NCI-H2196 treated with DMSO at 0.1 percent for 48 hours (cell line): ENCODE results near the gene NAT9.

ENCODE experiments used
- DNase-seq: peaks from one replicate; lab custom pipeline; 2025; ENCODE audit not compliant: unreplicated experiment; lab: John Stamatoyannopoulos, UW

The NAT9 gene

GRCh38 chr17:74780443-74781238 lies 4.5 kb upstream of the NAT9 start:
- no peak for DNase-seq

- no peak for DNase-seq
Measured at GRCh38 chr17:74779948-74780400, 3.8 kb upstream of the NAT9 start.

DNA sequence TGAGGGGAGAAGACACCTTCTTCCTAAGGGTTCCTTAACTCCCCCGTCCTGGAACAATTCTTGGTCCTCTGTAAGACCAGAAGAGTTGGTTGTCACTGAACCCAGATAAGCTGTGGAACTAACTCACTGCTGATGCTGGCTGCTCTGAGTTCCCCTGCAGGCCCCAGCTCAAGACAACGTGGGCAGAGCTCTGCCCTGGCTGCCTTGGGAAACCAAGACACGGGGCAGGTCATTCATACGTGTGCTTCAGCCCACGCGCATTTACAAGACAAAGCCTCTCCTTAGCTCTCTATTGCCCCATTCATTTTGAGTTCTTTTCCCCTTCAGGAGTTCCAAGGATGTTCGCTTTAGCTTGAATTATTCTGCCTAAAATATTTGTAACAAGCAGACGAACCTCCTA lies 3.4 kb upstream of the NAT9 start:
- no peak for DNase-seq

- DNase-seq = no peak
Measured at GRCh38 chr17:74778960-74779359, 2.8 kb upstream of the NAT9 start.

DNA sequence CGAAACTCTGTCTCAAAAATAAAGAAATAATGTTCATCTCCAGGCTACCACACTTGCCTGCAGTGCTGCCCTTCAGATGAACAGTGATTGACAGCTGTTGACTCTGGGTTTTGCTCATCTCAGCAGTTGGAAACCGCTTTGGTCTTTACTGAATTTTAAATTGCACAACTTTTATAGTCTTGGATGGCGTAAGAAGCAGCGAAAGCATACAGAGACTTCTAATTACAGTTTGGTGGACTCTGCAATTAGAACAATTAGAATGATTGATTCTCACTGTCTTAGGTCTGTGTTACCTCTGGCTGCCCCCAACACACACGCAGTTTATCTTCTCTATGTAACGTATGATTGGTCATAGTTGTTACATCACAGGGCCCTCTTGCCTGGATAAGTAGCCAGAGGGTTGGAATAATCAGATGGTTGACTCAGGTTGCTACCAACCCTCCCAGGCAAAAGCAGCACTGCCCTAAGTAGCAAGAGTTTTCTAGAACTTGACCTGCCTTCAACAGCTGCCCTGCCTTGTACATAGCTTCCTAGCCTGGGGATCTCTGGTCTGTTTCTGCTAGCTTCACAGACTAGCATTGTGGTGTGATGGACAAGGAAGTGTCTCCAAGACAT lies 1.9 kb upstream of the NAT9 start:
- DNase-seq = no peak

DNA sequence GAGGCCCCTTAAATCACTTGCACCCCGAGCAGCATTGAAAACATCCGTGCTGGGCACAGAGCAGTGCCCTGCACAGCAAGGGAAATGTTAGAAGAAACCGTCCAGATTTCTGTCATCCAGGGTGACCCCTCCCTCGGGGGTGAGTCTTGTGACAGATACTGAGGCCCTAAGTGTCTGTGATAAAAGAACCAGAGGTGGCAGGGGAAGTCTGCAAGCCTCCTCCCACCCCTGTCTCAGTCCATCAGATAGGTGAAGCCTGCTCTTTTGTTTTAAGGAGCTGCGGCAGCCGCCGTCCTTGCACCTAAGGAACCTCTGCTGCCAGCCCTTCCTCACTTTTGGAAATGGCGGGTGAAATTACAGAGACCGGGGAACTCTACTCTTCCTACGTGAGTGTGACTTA lies 845 bp upstream of the NAT9 start:
- DNase-seq = no peak

DNA sequence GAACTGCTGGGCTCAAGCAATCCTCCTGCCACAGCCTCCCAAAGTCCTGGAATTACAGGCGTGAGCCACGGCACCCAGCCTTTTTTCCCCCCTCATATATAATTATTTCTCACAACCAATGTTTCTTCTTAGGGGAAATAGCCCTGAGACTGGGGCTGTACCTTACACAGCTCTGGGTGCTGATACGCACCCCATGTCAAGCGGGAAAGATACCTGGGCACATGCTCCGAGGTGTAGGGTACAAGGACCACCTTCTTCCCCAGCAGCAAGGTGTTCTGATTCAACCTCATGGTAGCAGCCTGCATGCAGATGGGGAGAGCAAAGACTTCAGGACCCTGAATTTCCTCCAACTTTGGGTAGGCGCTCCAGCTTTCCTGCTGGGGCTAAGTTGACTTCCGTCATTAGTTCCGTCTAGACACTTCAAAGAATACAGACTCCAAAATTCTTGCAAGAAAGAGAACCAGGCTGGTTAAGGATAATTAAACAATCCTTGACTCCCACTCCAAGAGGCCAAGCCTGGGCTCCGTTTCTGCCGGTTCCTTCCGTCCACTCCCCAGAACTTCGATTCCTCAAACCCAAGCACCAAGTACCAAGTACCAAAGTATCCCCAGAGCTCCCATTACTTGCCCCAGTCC lies 619 bp downstream of the NAT9 start:
- DNase-seq = no peak

DNA sequence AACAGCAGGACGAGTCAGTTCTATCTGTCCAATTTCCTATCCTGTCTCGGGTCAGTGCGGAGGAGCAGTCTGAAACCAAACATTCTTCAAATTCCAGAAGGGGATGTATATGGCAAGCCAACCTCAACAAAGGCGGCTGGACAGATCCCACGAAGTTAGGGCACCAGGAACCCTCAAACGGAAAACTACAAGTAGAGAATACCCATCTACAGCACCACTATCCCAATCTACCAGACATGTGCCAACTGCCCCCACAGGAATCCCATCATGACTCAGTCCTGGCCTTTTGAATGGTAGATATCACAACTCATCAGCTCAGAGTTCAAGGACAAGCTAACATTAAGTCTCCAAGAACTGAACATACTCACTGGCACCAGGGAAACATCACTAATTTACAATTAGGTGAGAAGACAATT lies 2.3 kb downstream of the NAT9 start:
- DNase-seq = no peak

- no peak for DNase-seq
Measured at GRCh38 chr17:74773414-74773813, 2.7 kb downstream of the NAT9 start.

DNA sequence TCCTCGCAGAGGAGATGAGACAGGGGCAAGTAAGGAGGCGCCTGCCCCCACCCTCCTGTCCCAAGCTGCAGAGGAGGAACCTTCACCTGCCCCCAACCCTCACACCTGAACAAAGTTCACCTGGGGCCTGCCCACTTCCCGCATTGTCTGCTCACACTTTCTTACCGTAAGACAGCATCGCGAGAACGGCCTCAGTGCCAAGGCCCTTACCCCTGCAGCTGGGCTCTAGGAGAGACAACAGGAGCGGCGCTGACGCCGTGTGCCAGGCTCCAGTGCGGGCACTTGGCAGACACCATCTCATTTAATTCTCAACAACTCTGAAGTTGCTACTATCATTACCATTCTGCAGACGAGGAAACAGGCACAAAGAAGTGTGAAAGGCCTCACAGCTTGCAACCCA lies 4.1 kb downstream of the NAT9 start:
- DNase-seq = no peak

- DNase-seq = no peak
Measured at GRCh38 chr17:74771319-74771914, 4.7 kb downstream of the NAT9 start.

DNA sequence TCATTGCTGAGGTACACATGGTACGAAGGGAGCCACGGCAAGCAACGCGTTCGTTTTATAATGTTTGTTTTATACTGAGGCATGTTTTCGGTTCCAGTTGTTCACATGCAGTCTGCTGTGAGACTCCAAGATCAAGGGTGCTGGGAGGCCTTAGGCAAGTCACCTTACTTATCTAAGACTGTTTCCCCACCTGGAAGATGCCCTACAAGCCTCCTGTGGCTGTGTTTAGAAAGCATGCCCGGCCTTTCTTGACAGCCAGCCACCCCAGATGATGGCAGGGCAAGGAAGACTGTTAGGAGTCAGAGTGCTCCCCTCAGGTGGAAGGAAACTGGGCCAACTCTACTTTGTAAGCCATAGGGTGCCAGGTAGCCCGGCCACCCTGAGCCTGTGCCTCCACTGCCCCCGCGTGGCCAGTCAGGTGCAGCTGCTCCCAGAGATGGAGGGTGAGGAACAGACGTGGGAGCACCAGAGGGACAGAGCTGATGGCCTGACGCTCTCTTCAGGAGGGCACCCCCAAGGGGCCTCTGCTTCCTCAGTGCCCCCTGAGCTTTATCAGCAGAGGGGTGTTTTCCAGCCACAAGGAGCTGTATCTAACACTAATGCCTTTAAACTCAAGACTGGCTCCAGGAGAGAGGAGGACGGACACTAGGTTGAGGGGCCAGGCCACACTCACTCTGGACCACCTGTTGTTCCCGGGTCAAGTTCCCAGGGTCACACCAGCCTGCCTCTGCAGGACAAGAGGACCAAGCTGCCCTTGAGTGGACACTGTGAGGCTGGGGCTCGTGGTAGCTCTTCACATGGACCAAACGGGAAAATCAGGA lies 5.4 kb downstream of the NAT9 start:
- DNase-seq = peak; percentile 67

- DNase-seq = no peak
Measured at GRCh38 chr17:74769856-74770497, 6.2 kb downstream of the NAT9 start.

GRCh38 chr17:74769266-74769855 lies 6.8 kb downstream of the NAT9 start:
- no peak for DNase-seq

DNA sequence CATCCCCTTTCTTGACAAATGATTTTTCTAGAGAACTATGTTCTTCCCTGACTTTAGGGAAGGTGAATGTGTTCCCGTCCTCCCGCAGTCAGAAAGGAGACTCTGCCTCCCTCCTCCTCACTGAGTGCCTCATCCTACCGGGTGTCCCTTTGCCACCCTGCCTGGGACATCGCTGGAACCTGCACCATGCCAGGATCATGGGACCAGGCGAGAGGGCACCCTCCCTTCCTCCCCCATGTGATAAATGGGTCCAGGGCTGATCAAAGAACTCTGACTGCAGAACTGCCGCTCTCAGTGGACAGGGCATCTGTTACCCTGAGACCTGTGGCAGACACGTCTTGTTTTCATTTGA lies 7.4 kb downstream of the NAT9 start:
- no peak for DNase-seq

GRCh38 chr17:74768069-74768762 lies 7.9 kb downstream of the NAT9 start:
- peak; percentile 46 for DNase-seq

GRCh38 chr17:74767111-74767516 lies 9.0 kb downstream of the NAT9 start:
- no peak for DNase-seq

DNA sequence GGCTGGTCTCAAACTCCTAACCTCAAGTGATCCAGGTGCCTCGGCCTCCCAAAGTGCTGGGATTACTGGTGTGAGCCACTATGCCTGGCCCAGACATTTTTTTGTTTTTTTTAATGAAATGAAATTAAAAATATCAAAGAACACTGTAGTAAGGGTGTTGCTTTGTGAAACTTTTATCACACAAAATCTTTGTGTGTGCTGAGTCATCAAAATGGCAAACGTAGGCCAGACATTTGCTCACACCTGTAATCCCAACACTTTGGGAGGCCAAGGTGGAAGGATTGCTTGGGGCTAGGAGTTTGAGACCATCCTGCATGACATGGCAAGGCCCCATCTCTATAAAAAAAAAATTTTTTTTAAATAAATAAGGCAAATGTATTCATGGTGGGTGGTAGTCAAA lies 9.7 kb downstream of the NAT9 start:
- no peak for DNase-seq

DNA sequence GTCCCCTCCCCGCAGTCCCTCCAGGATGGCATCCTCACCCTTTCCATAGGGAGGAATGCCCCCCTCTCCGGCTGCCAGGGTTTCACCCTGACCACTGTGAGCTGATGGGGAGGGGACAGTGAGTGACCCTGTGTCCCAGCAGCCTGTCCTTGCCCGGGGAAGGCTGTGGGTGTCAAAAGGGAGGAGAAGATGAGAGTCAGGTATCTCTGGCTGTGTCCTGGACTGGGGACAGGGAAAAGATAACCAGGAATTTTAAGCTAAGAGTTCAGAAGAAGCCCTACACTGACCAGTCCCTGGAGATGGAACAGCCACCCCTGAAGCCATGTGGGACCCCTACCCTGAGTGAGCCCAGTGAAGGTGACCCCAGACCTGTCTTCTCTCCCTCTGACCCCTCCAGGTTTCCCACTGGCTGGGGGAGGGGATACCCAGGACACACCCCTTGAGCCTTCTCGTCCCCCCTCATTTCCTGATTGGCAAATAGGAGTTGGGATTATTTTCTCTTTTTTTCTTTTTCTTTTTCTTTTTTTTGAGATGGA lies 11.3 kb downstream of the NAT9 start:
- DNase-seq = no peak
